GM21390 (cell line): ENCODE measurements around the gene ADO.

ENCODE experiments used
- ATAC-seq: cut with Tn5 transposase; IDR thresholded peaks from one replicate; pipeline ENCODE4 v1.9.1; 2021; ENCODE audit not compliant: unreplicated experiment

The ADO gene

DNA sequence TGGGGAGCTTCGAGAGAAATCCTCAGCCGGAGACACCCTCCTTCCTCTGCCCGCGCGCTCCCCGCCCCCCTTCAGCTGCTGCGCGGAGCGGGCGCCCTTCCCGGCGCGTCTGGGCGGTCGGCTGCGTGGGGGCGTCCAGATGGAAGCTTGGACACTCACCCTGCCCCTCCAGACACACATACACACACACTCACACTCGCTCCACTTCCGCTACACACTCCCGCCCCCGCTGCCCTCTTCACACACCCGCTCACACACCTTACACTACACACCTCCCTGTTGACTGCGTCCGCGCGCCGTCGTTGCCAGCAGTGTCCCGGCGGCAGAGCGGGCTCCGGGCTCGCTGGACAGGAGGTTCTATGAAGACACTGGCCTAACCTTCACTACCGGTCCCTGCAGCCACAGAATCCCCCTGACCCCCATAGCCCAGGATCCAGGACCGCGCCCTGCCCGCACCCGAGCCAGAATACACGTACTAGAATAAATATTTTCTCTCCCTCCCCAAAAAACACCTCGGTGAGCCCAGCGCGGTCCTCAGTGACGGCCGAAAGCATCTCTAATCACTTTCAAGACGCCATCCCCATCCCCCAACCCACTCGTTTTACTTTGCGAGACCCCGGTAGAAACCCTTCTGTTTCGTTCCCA, 12.7 kb downstream of the ADO start:
- ATAC-seq: peak; percentile 18

GRCh38 chr10:62817766-62818425, 13.4 kb downstream of the ADO start:
- peak; percentile 34 for ATAC-seq

DNA sequence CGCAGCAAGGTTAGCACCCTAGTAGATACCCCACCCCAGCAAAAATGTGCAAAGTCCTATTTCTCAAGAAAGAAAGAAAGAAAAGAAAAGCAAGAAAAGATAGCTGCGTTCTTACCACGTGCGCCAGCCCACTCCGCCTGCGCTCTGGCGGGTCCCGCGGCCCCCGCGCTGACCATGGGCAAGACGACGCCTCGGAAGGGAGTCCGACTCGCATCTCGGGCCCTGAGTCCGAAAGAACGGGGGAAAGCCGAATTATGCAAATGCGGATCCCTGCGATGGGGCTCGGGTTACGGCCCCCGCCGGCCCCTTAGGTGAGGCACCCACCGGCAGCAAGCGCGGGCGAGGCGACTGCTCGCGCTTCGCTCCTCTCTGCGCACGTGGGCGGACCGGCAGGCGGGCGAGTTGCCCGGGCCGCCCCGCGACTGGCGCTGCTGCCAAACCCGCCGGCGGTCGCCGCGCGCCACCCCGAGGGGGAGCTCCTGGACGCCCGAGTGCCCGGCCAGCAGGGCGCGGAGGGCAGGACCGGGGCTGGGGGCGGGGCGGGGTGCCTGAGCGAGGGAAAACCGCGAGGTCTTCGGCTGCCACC, 14.0 kb downstream of the ADO start:
- no peak for ATAC-seq

DNA sequence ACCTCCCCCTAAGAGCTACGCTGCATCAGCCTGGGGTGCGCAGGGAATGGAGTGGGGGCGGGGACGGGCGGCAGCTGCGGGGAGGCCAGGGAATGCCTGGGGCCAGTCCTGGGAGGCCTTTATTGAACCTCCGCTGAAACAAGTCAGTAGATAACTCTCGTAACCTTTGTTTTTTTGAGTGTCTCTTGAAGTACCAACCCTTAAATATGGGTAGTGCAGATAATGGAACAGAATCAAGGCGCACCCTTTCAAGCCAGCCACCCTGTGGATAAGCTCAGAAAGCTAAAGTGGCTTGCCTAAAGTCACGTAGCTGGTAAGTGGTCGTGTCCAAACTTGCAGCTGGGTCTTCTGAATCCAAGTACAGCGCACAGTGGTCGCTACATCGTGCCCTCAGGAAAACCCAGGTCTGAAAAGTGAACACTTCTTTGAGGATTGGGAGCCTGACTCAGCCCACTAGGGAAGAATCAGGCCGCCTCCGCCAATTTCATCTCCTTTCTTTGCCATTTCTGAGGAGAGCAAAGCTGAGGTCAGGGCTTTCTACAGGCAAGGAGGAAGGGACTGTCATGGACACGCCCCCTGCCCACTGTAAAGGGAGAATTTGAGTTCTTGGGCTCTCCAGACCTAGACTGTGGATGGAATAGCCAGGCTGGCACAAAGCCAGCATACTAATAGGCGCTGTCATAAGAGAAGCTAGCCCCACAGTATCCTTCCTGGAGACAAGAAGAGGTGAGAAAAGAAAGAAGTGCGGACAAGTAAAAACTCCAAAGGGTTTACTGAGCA, 14.8 kb downstream of the ADO start:
- no peak for ATAC-seq

DNA sequence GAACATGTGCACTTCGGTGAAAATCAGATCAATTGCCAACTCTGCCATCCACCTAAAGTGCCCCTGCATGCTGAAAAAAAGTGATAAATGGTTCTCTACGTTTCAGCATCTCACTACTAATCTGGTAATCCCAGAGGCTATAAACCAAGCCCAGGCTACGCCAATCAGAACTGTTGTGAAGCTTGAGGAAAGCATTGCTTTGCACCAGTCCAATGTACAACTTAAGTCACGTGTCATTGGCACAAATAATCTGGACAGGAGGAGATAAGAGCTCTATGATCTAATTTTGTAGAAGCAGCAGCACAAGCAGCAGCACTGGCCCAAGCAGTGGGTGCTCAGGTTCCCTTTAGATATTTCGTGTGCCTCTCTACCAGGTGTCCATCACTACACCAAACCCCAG, 16.1 kb downstream of the ADO start:
- no peak for ATAC-seq

GRCh38 chr10:62826273-62826672, 21.8 kb downstream of the ADO start:
- ATAC-seq: no peak

GRCh38 chr10:62829622-62830021, 25.1 kb downstream of the ADO start:
- ATAC-seq: no peak

DNA sequence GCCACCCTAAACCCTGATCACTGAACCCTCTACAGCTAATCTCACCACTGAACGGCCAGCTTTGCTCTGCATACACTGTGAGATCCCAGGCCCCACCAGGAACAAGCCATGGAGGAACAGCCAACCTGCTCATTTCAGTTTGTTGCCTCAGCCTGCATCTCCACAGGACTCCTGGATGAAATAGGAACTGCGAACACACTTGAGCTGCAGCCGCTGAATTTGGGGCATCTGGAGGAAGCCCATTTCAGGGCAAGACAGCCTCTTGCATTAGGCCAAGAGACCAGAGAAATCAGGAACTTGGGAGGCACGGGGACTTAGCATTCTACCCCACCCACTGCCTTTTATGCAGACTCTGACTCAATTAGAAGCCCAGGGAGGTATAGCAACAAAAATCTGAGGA, 26.2 kb downstream of the ADO start:
- no peak for ATAC-seq

DNA sequence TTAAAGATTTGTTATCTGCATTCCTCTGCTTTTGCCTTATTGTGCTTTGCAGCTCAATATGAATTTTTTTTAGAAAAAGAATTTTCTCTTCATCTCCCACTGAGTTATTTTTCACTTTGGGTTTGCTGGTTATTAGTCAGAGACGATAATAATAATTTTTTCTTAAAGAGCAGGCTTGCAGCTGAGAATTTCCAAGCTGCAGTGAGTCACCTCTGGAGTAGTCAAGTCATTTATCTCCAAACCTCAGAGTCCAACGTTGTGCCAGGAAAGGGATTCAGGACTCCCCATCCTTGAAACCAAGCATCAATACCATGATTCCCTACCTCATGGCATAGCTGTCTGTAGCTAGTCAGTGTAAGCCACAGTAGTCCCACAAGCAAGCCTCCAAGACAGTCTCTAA, 26.8 kb downstream of the ADO start:
- no peak for ATAC-seq

DNA sequence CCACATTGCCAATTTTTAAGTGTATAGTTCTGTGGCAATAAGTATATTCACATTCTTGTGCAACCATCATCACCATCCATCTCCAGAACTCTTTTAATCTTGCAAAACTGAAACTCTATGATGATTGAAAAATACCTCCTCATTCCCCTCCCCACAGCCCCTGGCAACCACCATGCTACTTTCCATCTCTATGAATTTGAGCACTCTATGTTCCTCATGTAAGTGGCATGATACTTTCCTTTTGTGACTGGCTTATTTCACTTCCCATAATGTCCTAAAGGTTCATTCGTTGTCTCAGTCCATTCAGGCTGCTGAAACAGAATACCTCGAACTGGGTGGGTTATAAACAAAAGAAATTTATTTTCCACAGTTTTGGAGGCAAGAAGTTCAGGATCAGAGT, 35.1 kb downstream of the ADO start:
- ATAC-seq: no peak

GRCh38 chr10:62842983-62843382, 38.5 kb downstream of the ADO start:
- ATAC-seq: peak; percentile 51

- ATAC-seq: no peak
Observed at GRCh38 chr10:62843600-62843999, 39.1 kb downstream of the ADO start.

DNA sequence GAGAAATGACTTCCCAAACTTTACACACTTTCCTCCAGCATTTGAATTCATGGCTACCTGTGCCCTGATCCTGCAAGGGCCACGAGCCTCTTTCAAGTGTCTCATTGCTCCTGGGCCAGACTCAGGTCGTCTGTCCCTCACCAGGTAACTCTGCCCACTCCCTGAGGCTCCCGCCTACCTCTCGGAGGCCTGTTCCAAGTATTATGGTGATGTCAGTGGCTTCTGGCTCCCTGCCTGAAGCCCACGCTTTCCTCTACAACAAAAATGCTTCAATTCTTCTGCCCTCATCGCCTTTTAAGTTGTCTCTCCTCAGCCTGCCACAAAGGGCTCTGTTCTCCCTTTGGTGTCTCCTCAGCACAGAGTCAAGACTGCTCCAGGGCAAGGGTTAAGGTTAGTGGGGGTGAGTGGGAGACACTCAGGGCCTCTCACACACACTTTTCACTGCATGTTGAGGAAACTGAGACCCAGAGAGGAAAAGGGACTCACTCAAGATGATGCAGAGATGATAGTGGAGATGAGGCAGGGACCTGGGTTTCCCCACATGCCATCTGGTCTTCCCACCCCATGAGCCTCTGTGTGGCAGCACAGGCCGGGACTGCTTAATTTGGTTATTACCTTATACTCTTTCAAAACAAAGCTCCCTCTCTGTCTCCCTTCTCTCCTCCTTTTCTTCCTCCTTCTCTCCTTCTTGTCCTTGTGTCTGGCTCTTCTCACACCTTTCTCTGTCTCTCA, 39.9 kb downstream of the ADO start:
- ATAC-seq: no peak

DNA sequence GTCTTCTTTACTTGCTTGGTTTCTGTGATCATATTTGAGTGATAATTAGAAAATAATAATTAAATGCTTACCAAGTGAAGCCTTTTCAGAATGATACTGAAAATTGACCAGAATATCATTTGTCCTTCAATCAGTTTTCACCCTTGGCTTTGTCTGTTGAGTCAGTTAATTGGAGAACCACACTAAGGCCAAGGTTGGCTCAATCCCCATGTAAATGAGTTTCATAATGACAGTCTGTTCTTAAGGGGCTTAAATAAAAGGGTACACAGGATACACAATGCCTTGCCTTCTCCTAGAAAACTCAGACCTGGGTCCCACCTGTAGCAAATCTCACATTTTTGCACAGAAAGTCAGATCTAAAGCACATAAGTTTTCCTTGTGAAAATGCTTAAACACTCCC, 42.9 kb downstream of the ADO start:
- no peak for ATAC-seq

- ATAC-seq: peak; percentile 24
Observed at GRCh38 chr10:62850646-62851045, 46.1 kb downstream of the ADO start.

- no peak for ATAC-seq
Observed at GRCh38 chr10:62851442-62851841, 46.9 kb downstream of the ADO start.

DNA sequence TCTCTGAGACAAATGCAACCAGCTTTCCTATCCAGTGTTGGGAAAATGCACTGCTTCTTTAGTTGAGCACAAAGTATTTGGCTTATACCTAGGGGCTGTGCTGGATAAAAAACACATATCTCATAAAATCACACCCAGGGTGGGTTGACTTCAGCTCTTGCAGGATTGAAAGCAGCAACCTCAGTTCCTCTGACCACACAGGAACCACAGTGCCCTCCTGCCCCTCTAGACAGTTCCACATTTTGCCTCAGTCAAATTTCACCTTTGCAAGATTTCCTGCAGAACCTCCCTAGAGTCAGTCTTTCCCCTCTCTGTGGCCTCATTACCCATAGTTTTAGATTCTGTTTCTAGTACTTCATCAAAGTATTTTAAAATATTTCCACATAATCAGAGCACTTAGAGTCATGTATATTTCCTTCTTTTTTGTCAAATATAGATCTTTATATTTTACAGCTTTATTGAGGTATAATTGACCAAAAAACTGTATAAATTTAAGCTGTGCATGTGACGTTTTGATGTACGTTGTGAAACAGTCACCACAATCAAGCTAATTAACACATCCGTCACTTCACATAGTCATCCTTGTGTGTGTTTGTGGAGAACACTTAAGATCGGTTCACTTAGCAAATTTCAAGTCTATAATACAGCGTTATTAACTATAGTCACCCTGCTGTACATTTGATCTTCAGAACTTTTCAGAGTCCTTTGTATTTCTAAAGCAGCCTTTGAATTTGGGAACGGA, 48.6 kb downstream of the ADO start:
- peak; percentile 69 for ATAC-seq

- ATAC-seq: no peak
Observed at GRCh38 chr10:62853710-62854109, 49.2 kb downstream of the ADO start.

- no peak for ATAC-seq
Observed at GRCh38 chr10:62856021-62856420, 51.5 kb downstream of the ADO start.
